Neural cell (in vitro differentiated cells): ENCODE data around the gene GSC. TPM values are rescaled to one million over a fixed set of nuclear protein-coding genes. Genes with fewer than 3 reads are reported as not detected.

Source experiments
- H2AFZ ChIP-seq: fragments of 200-600, 300-800 bp; sonication (generic), shearing (Covaris generic); 2 replicates; pipeline ENCODE4 v1.6.0; 2014; ENCODE audit warnings: low read depth, mild to moderate bottlenecking, antibody characterized with exemption, low read length, moderate library complexity
- H3F3A ChIP-seq: fragments of 200-600 bp; shearing (Covaris generic); 2 replicates; pipeline ENCODE4 v1.6.1; 2016; ENCODE audit warnings: mild to moderate bottlenecking, moderate library complexity, mixed read lengths, antibody characterized with exemption, low read length; ENCODE audit not compliant: insufficient read depth, poor library complexity, severe bottlenecking
- H3K27ac ChIP-seq: fragments of 200-600, 300-800 bp; sonication (generic), shearing (Covaris generic); 2 replicates; pipeline ENCODE4 v1.5.1; 2014; ENCODE audit warnings: mild to moderate bottlenecking, low read length, moderate library complexity
- H3K27me3 ChIP-seq: fragments of 300-800, 200-600 bp; sonication (generic), shearing (Covaris generic); 2 replicates; pipeline ENCODE4 v1.6.0; 2014; ENCODE audit warnings: mild to moderate bottlenecking, low read depth, low read length, moderate library complexity; ENCODE audit not compliant: insufficient read depth
- H3K36me3 ChIP-seq: fragments of 300-800, 200-600 bp; sonication (generic), shearing (Covaris generic); 2 replicates; pipeline ENCODE4 v1.5.1; 2014; ENCODE audit warnings: mild to moderate bottlenecking, antibody characterized with exemption, low read length, moderate library complexity; ENCODE audit not compliant: insufficient read depth
- H3K4me2 ChIP-seq: fragments of 300-800, 200-600 bp; sonication (generic), shearing (Covaris generic); 2 replicates; pipeline ENCODE4 v1.6.0; 2014; ENCODE audit warnings: mild to moderate bottlenecking, low read length
- H3K4me3 ChIP-seq: fragments of 300-800, 200-600 bp; sonication (generic), shearing (Covaris generic); 2 replicates; pipeline ENCODE4 v1.5.1; 2014; ENCODE audit warnings: mild to moderate bottlenecking, low read length, moderate library complexity
- H3K79me2 ChIP-seq: fragments of 200-600 bp; shearing (Covaris generic); replicated peaks from 2 replicates; pipeline ENCODE4 v1.6.0; 2014; ENCODE audit warnings: mild to moderate bottlenecking, low read length, moderate library complexity; ENCODE audit not compliant: insufficient read depth
- H3K9ac ChIP-seq: fragments of 300-800, 200-600 bp; sonication (generic), shearing (Covaris generic); 2 replicates; pipeline ENCODE4 v1.6.1; 2016; ENCODE audit warnings: mild to moderate bottlenecking, low read length, mixed read lengths
- H3K9me2 ChIP-seq: fragments of 200-600 bp; shearing (Covaris generic); 2 replicates; pipeline ENCODE4 v1.6.1; 2016; ENCODE audit warnings: mild to moderate bottlenecking, low read length, mixed read lengths; ENCODE audit not compliant: insufficient read depth
- H3K9me3 ChIP-seq: fragments of 200-600, 300-800 bp; sonication (generic), shearing (Covaris generic); 2 replicates; pipeline ENCODE4 v1.6.1; 2016; ENCODE audit warnings: mild to moderate bottlenecking, mixed run types, low read length, moderate library complexity, mixed read lengths
- H4K20me1 ChIP-seq: fragments of 200-600 bp; shearing (Covaris generic); 2 replicates; pipeline ENCODE4 v1.6.1; 2016; ENCODE audit warnings: mild to moderate bottlenecking, mixed run types; ENCODE audit not compliant: insufficient read depth
- CTCF ChIP-seq: fragments of 450-650 bp; IDR thresholded peaks from 2 replicates; pipeline ENCODE4 v1.5.1; 2014; ENCODE audit warnings: antibody characterized with exemption, mild to moderate bottlenecking, moderate library complexity; ENCODE audit not compliant: poor library complexity, severe bottlenecking
- EP300 ChIP-seq: fragments of 450-650 bp; conservative IDR thresholded peaks from 2 replicates; pipeline ENCODE4 v1.6.1; 2014; ENCODE audit warnings: antibody characterized with exemption, mild to moderate bottlenecking, moderate library complexity; ENCODE audit not compliant: poor library complexity, severe bottlenecking
- EZH2 ChIP-seq: fragments of 200-600, 300-800 bp; shearing (Covaris generic), sonication (generic); IDR thresholded peaks from 2 replicates; pipeline ENCODE4 v1.6.1; 2014; ENCODE audit warnings: antibody characterized with exemption, low read length, borderline replicate concordance, mild to moderate bottlenecking; ENCODE audit not compliant: insufficient read depth, poor library complexity, severe bottlenecking
- MXI1 ChIP-seq: fragments of 450-650 bp; conservative IDR thresholded peaks from 2 replicates; pipeline ENCODE4 v1.6.1; 2014; ENCODE audit warnings: antibody characterized with exemption, mild to moderate bottlenecking; ENCODE audit not compliant: poor library complexity, severe bottlenecking
- POLR2AphosphoS5 ChIP-seq: IDR thresholded peaks from 2 replicates; pipeline ENCODE4 v1.6.1; 2012
- RAD21 ChIP-seq: fragments of 450-650 bp; conservative IDR thresholded peaks from 2 replicates; pipeline ENCODE4 v1.6.1; 2014; ENCODE audit warnings: antibody characterized with exemption, mild to moderate bottlenecking, moderate library complexity
- REST ChIP-seq: IDR thresholded peaks from 2 replicates; pipeline ENCODE4 v1.6.1; 2012; ENCODE audit warnings: borderline replicate concordance
- SMC3 ChIP-seq: fragments of 450-650 bp; conservative IDR thresholded peaks from 2 replicates; pipeline ENCODE4 v1.6.1; 2014; ENCODE audit warnings: antibody characterized with exemption, mild to moderate bottlenecking, moderate library complexity; ENCODE audit not compliant: poor library complexity
- TAF1 ChIP-seq: IDR thresholded peaks from 2 replicates; pipeline ENCODE4 v1.6.1; 2012; ENCODE audit warnings: low read depth
- polyA plus RNA-seq: library from polyadenylated mRNA; depleted of rRNA; stranded (reverse); fragments of >200 nt; gene quantifications from 2 replicates; pipeline ENCODE4 v1.2.3, GENCODE V29; 2014

GSC gene
- polyA plus RNA-seq, 1 donor from 2014 or later: 0.45 TPM

GRCh38 chr14:94795372-94795771, 25.5 kb upstream of the GSC start:
- Histone ChIP-seq H3K9ac (no peak overlapping the region), H4K20me1 (no peaks in the 10 kb centered on the region), H3F3A (no peaks in the 10 kb centered on the region), H3K79me2 (no peaks in the 10 kb centered on the region), H3K4me3 (no peak overlapping the region), H3K9me3 (no peaks in the 10 kb centered on the region), H2AFZ (no peak overlapping the region), H3K36me3 (no peaks in the 10 kb centered on the region), H3K4me2 (no peak overlapping the region), H3K27ac (no peak overlapping the region), H3K27me3 (no peaks in the 10 kb centered on the region), H3K9me2 (no peaks in the 10 kb centered on the region)
- TF ChIP-seq POLR2AphosphoS5 (no peak), SMC3 (no peak), RAD21 (no peak), MXI1 (no peak), REST (no peak), EP300 (no peak), EZH2 (no peak), TAF1 (no peak), CTCF (no peak)

GRCh38 chr14:94793901-94794300, 24.0 kb upstream of the GSC start:
- H4K20me1 ChIP-seq: no peaks in the 10 kb centered on the region
- no peak overlapping the region for H3K9ac ChIP-seq
- no peaks in the 10 kb centered on the region for H3K9me3 ChIP-seq
- H3K9me2 ChIP-seq: no peaks in the 10 kb centered on the region
- no peaks in the 10 kb centered on the region for H3K36me3 ChIP-seq
- TF ChIP-seq POLR2AphosphoS5 (no peak), REST (no peak), TAF1 (no peak), RAD21 (no peak), CTCF (no peak), EZH2 (no peak), MXI1 (no peak), EP300 (no peak), SMC3 (no peak)
- H3K4me3 ChIP-seq: no peak overlapping the region
- H3F3A ChIP-seq: no peaks in the 10 kb centered on the region
- H3K79me2 ChIP-seq: no peaks in the 10 kb centered on the region
- no peak overlapping the region for H3K4me2 ChIP-seq
- no peak overlapping the region for H3K27ac ChIP-seq
- H2AFZ ChIP-seq: no peak overlapping the region
- H3K27me3 ChIP-seq: no peaks in the 10 kb centered on the region
